WTC11 (cell line): ENCODE measurements around the gene CRISP1. TPM values are rescaled to one million over a fixed set of nuclear protein-coding genes. Genes with fewer than 3 reads are reported as not detected.

Experiments
- ATAC-seq: fragments of 200-7000 bp; cut with Tn5 transposase; 2 replicates; pipeline ENCODE4 v1.10.0; 2021; ENCODE audit warnings: mild to moderate bottlenecking, moderate library complexity
- CTCF ChIA-PET: fragments of 300-600 bp; sonication (Branson Sonifier 250); formaldehyde crosslinking; loops from one replicate; lab custom pipeline; 2021; ENCODE audit warnings: antibody characterized with exemption; lab: Charles Lee
- POLR2A ChIA-PET: fragments of 350-600 bp; sonication (Branson Sonifier 250); formaldehyde crosslinking; loops from one replicate; lab custom pipeline; 2021; ENCODE audit warnings: antibody characterized with exemption; lab: Charles Lee
- DNase-seq: peaks from one replicate; pipeline ENCODE4 v3.0.0; 2021; ENCODE audit warnings: low spot score
- H3K27ac Mint-ChIP-seq: 2 replicates; pipeline ENCODE4 v1.8.0; 2021; ENCODE audit warnings: mixed read lengths
- H3K27me3 Mint-ChIP-seq: 2 replicates; pipeline ENCODE4 v1.8.0; 2021; ENCODE audit warnings: low read depth, mild to moderate bottlenecking, moderate library complexity, mixed read lengths
- H3K36me3 Mint-ChIP-seq: 2 replicates; pipeline ENCODE4 v1.8.0; 2021; ENCODE audit warnings: mixed read lengths
- H3K4me1 Mint-ChIP-seq: 2 replicates; pipeline ENCODE4 v1.8.0; 2022; ENCODE audit warnings: mixed read lengths
- H3K4me3 Mint-ChIP-seq: 2 replicates; pipeline ENCODE4 v1.8.0; 2021; ENCODE audit warnings: mild to moderate bottlenecking, moderate library complexity, mixed read lengths
- H3K9me3 Mint-ChIP-seq: 2 replicates; pipeline ENCODE4 v1.8.0; 2021; ENCODE audit warnings: mixed read lengths
- ARID4B ChIP-seq: sonication (generic); formaldehyde crosslinking; IDR thresholded peaks from 2 replicates; pipeline ENCODE4 v1.8.0; 2023; ENCODE audit warnings: missing genetic modification reagents, mild to moderate bottlenecking, borderline replicate concordance
- ATF3 ChIP-seq: sonication (generic); formaldehyde crosslinking; conservative IDR thresholded peaks from 2 replicates; pipeline ENCODE4 v1.8.1; 2022; ENCODE audit warnings: mild to moderate bottlenecking, missing genetic modification reagents
- CDX4 ChIP-seq: fragments of 250-450 bp; sonication (Bioruptor Pico); IDR thresholded peaks from 2 replicates; pipeline ENCODE4 v1.9.0; 2021; ENCODE audit warnings: moderate library complexity, mild to moderate bottlenecking, inconsistent platforms, borderline replicate concordance
- CREM ChIP-seq: sonication (generic); formaldehyde crosslinking; IDR thresholded peaks from 2 replicates; pipeline ENCODE4 v1.8.1; 2022; ENCODE audit warnings: mild to moderate bottlenecking, missing genetic modification reagents, moderate library complexity
- FOXP1 ChIP-seq: sonication (generic); formaldehyde crosslinking; IDR thresholded peaks from 2 replicates; pipeline ENCODE4 v1.8.0; 2022; ENCODE audit warnings: missing genetic modification reagents, mild to moderate bottlenecking, moderate library complexity, borderline replicate concordance
- GABPB1 ChIP-seq: sonication (generic); formaldehyde crosslinking; IDR thresholded peaks from 2 replicates; pipeline ENCODE4 v1.8.1; 2023; ENCODE audit warnings: mild to moderate bottlenecking, missing genetic modification reagents
- IRF1 ChIP-seq: sonication (generic); formaldehyde crosslinking; IDR thresholded peaks from 2 replicates; pipeline ENCODE4 v1.8.0; 2023; ENCODE audit warnings: missing genetic modification reagents
- MXD4 ChIP-seq: fragments of 250-450 bp; sonication (Bioruptor Pico); IDR thresholded peaks from 2 replicates; pipeline ENCODE4 v1.8.0; 2021; ENCODE audit warnings: mild to moderate bottlenecking, moderate library complexity, borderline replicate concordance
- NR1H2 ChIP-seq: sonication (generic); formaldehyde crosslinking; IDR thresholded peaks from 2 replicates; pipeline ENCODE4 v1.9.0; 2021; ENCODE audit warnings: mild to moderate bottlenecking, moderate library complexity, missing genetic modification reagents
- NR2C2 ChIP-seq: sonication (generic); formaldehyde crosslinking; IDR thresholded peaks from 2 replicates; pipeline ENCODE4 v1.8.0; 2022; ENCODE audit warnings: mild to moderate bottlenecking, missing genetic modification reagents
- SOX15 ChIP-seq: fragments of 250-450 bp; sonication (Bioruptor Pico); IDR thresholded peaks from 2 replicates; pipeline ENCODE4 v1.9.0; 2021; ENCODE audit warnings: mild to moderate bottlenecking
- TCF7 ChIP-seq: sonication (generic); formaldehyde crosslinking; IDR thresholded peaks from 2 replicates; pipeline ENCODE4 v1.8.0; 2022; ENCODE audit warnings: mild to moderate bottlenecking, low read depth, missing genetic modification reagents, moderate library complexity
- TEAD1 ChIP-seq: sonication (generic); formaldehyde crosslinking; IDR thresholded peaks from 2 replicates; pipeline ENCODE4 v1.8.0; 2022; ENCODE audit warnings: mild to moderate bottlenecking, missing genetic modification reagents
- TP53 ChIP-seq: sonication (generic); formaldehyde crosslinking; IDR thresholded peaks from 2 replicates; pipeline ENCODE4 v1.8.1; 2023; ENCODE audit warnings: mild to moderate bottlenecking, missing genetic modification reagents
- ZMAT4 ChIP-seq: fragments of 250-450 bp; sonication (Bioruptor Pico); IDR thresholded peaks from 2 replicates; pipeline ENCODE4 v1.9.0; 2021; ENCODE audit warnings: mild to moderate bottlenecking
- ZNF263 ChIP-seq: sonication (generic); formaldehyde crosslinking; IDR thresholded peaks from 2 replicates; pipeline ENCODE4 v1.8.1; 2022; ENCODE audit warnings: low read depth, mild to moderate bottlenecking, moderate library complexity, missing genetic modification reagents
- ZNF512 ChIP-seq: sonication (generic); formaldehyde crosslinking; IDR thresholded peaks from 2 replicates; pipeline ENCODE4 v1.8.1; 2022; ENCODE audit warnings: missing genetic modification reagents, borderline replicate concordance
- total RNA-seq: library from RNA; stranded (reverse); gene quantifications from 3 replicates; pipeline ENCODE4 v1.2.3, GENCODE V29; 2021

CRISP1 gene
- total RNA-seq, 1 experiment from 2014 or later = not detected

GRCh38 chr6:49888742-49889431 lies 22.6 kb upstream of the CRISP1 start (continued):
- TF ChIP-seq CDX4 (CRISPR knock-in tag) = no peak
- TF ChIP-seq ARID4B (CRISPR knock-in tag) = no peak
- TF ChIP-seq ZNF512 (CRISPR knock-in tag) = no peak
- no peak for TF ChIP-seq ZNF263 (CRISPR knock-in tag)
- no peak for TF ChIP-seq IRF1 (CRISPR knock-in tag)
- TF ChIP-seq CREM = no peak
- no peak for TF ChIP-seq TCF7 (CRISPR knock-in tag)

- DNase-seq (no peak), ATAC-seq (no peak)
- ChIA-PET CTCF (no interaction called here), POLR2A (no interaction called here)
- Mint-ChIP-seq H3K4me3 (no peak overlapping the region), H3K4me1 (no peaks in the 10 kb centered on the region), H3K9me3 (peaks cover 13% of the 10 kb centered on the region), H3K27me3 (no peaks in the 10 kb centered on the region; the same call in 1 of the 2 replicates), H3K27ac (no peak overlapping the region), H3K36me3 (no peaks in the 10 kb centered on the region)
- no peak for TF ChIP-seq TEAD1 (CRISPR knock-in tag)
- no peak for TF ChIP-seq MXD4 (CRISPR knock-in tag)
- TF ChIP-seq SOX15 (CRISPR knock-in tag) = no peak
- no peak for TF ChIP-seq TCF7 (CRISPR knock-in tag)
Measured at GRCh38 chr6:49868951-49869529, 2.7 kb upstream of the CRISP1 start.

GRCh38 chr6:49856282-49856681 lies 10.1 kb downstream of the CRISP1 start:
- Mint-ChIP-seq H3K36me3 (no peaks in the 10 kb centered on the region), H3K4me3 (no peak overlapping the region)
- ChIA-PET CTCF (no interaction called here), POLR2A (no interaction called here)
- no peak for ATAC-seq
- no peak for DNase-seq
- TF ChIP-seq TP53 (CRISPR knock-in tag) = no peak
- no peak for TF ChIP-seq NR2C2
- no peak for TF ChIP-seq NR1H2
- TF ChIP-seq ZMAT4 = no peak
- TF ChIP-seq FOXP1 = no peak
- TF ChIP-seq ATF3 (CRISPR knock-in tag) = no peak
- no peak for TF ChIP-seq GABPB1 (CRISPR knock-in tag)
- TF ChIP-seq, all 79 proteins: peak for 0
- Mint-ChIP-seq H3K27ac (no peak overlapping the region), H3K27me3 (no peaks in the 10 kb centered on the region), H3K9me3 (peaks cover 8% of the 10 kb centered on the region), H3K4me1 (no peaks in the 10 kb centered on the region)
